Testis (tissue), 3 donors: ENCODE data around the gene GSTO2. TPM values are rescaled to one million over a fixed set of nuclear protein-coding genes. Genes with fewer than 3 reads are reported as not detected.
A peak's percentile ranks its signal among the peaks of the same experiment; 100 is the strongest.

ENCODE experiments used
- DNase-seq: peaks from one replicate; pipeline ENCODE4 v3.0.0-alpha.2; 2019
- H3K27ac ChIP-seq, 2 donors: fragments of 200-600 bp; sonication (generic); one replicate each; pipeline ENCODE4 v1.5.1; 2019
- H3K27me3 ChIP-seq: fragments of 200-600 bp; sonication (generic); one replicate; pipeline ENCODE4 v1.5.1; 2019
- H3K36me3 ChIP-seq: fragments of 200-600 bp; sonication (generic); one replicate; pipeline ENCODE4 v1.5.1; 2017; ENCODE audit warnings: low read depth; ENCODE audit errors: missing control alignments
- H3K4me1 ChIP-seq: fragments of 200-600 bp; sonication (generic); one replicate; pipeline ENCODE4 v1.5.1; 2019
- H3K4me3 ChIP-seq, 2 donors: fragments of 200-600 bp; sonication (generic); one replicate each; pipeline ENCODE4 v1.5.1; 2017 to 2019
- H3K9me3 ChIP-seq: fragments of 200-600 bp; sonication (generic); one replicate; pipeline ENCODE4 v1.5.1; 2017
- CTCF ChIP-seq, 3 experiments: fragments of 450-650 bp in 2 of 3; fragments of 200-600 bp in 1 of 3; sonication (generic) in 1 of 3; IDR thresholded peaks; one replicate each; pipeline ENCODE4 v1.5.1; 2016 to 2019; ENCODE audit warnings: antibody characterized with exemption in 3 of 3, mild to moderate bottlenecking in 2 of 3, moderate library complexity in 1 of 3
- POLR2A ChIP-seq: fragments of 450-650 bp; IDR thresholded peaks from one replicate; pipeline ENCODE4 v1.6.1; 2017; ENCODE audit warnings: antibody characterized with exemption, mild to moderate bottlenecking, moderate library complexity
- WGBS, 2 donors: methylation state at CpG; one replicate each; pipeline ENCODE4 v1.1.5; 2018; 5-methylcytosine and 5-hydroxymethylcytosine counted together
- intact Hi-C: fragments of 100-400 bp; cut with DNase I; formaldehyde crosslinking; loops from one replicate; pipeline ENCODE4 v1.15.1; 2023; ENCODE audit warnings: low total_unique reads
- polyA plus RNA-seq: library from polyadenylated mRNA; stranded (reverse); fragments of 350-450 nt; fragmentation: Illumina TruSeq; extraction: RNeasy Lipid Tissue Mini Kit (QIAGEN cat#74804); gene quantifications from one replicate; pipeline ENCODE4 v1.2.3, GENCODE V29; 2014; ENCODE audit warnings: low read depth, low replicate concordance; ENCODE audit not compliant: insufficient read depth
- total RNA-seq, 2 donors: library from RNA; depleted of rRNA; stranded (reverse); fragments of >200 nt; gene quantifications; one replicate each; pipeline ENCODE4 v1.2.3, GENCODE V29; 2016

The GSTO2 gene
- total and polyA plus RNA-seq, 3 donors from 2014 or later: 28.9 to 53.7 (median 51.7) TPM

GRCh38 chr10:104288355-104288754, 19.4 kb downstream of the GSTO2 start:
- TF ChIP-seq CTCF (IDR thresholded peaks at IDR 0.05): no peak
- no peak for TF ChIP-seq POLR2A
- H3K36me3 ChIP-seq: no peaks in the 10 kb centered on the region
- H3K27me3 ChIP-seq: no peaks in the 10 kb centered on the region
- H3K27ac ChIP-seq: no peak overlapping the region
- intact Hi-C loops: no loop called here
- 58 to 76% methylated on average over 1 of the region's 1 CpG for WGBS, 2 donors
- no peaks in the 10 kb centered on the region for H3K9me3 ChIP-seq
- no peak for DNase-seq
- no peak overlapping the region for H3K4me3 ChIP-seq
- H3K4me1 ChIP-seq: peaks cover 4% of the 10 kb centered on the region

- intact Hi-C loops: loop anchor here (5.0 kb wide), 1 partner anchor 61 kb away; the partner anchor contains the start of gene CFAP58
- H3K27ac ChIP-seq: no peak overlapping the region
- no peaks in the 10 kb centered on the region for H3K36me3 ChIP-seq
- no peaks in the 10 kb centered on the region for H3K27me3 ChIP-seq
- no peak overlapping the region for H3K4me3 ChIP-seq
- DNase-seq: peak; percentile 94
- H3K9me3 ChIP-seq: no peaks in the 10 kb centered on the region
- H3K4me1 ChIP-seq: peaks cover 4% of the 10 kb centered on the region
- WGBS, 2 donors: 0 to 1% methylated on average over 22 to 26 of the region's 26 CpGs
- peak; percentile 99 to 100 (median 99) for TF ChIP-seq CTCF (IDR thresholded peaks at IDR 0.05)
- no peak for TF ChIP-seq POLR2A
These were observed 22.5 kb downstream of the GSTO2 start for GRCh38 chr10:104291439-104291951.

- Histone ChIP-seq H3K4me3 (no peak overlapping the region), H3K4me1 (peaks cover 4% of the 10 kb centered on the region), H3K9me3 (no peaks in the 10 kb centered on the region), H3K27me3 (no peaks in the 10 kb centered on the region), H3K36me3 (no peaks in the 10 kb centered on the region), H3K27ac (peak overlapping the region in 1 of 2 donors; percentile 2)
- TF ChIP-seq CTCF (IDR thresholded peaks at IDR 0.05) (no peak), POLR2A (no peak)
- DNase-seq: no peak
- WGBS, 2 donors: 40 to 48% methylated on average over 2 of the region's 2 CpGs
- intact Hi-C loops: loop anchor here (5.0 kb wide), 1 partner anchor 59 kb away; the partner anchor contains the start of gene CFAP58
These were observed 24.0 kb downstream of the GSTO2 start for GRCh38 chr10:104293011-104293410.

GRCh38 chr10:104293781-104294321, 24.9 kb downstream of the GSTO2 start:
- peaks cover 4% of the 10 kb centered on the region for H3K4me1 ChIP-seq
- WGBS, 2 donors: 79 to 82% methylated on average over 5 of the region's 5 CpGs
- no peaks in the 10 kb centered on the region for H3K9me3 ChIP-seq
- no peak for DNase-seq
- no peak overlapping the region for H3K27ac ChIP-seq
- TF ChIP-seq CTCF (IDR thresholded peaks at IDR 0.05) (no peak), POLR2A (no peak)
- H3K27me3 ChIP-seq: no peaks in the 10 kb centered on the region
- intact Hi-C loops: loop anchor here (5.0 kb wide), 1 partner anchor 58 kb away; the partner anchor contains the start of gene CFAP58
- no peak overlapping the region for H3K4me3 ChIP-seq
- no peaks in the 10 kb centered on the region for H3K36me3 ChIP-seq
